GM19238 (cell line): ENCODE data around the gene M1AP.
"Not testable (repeated sequence)": the region's sequence is repeated elsewhere in the genome, so short reads cannot be mapped to it uniquely, and the experiment has no call there.

ENCODE experiments used
- DNase-seq: peaks from one replicate; pipeline ENCODE4 v3.0.0; 2011; ENCODE audit warnings: low spot score; ENCODE audit not compliant: insufficient read length

Gene M1AP

DNA sequence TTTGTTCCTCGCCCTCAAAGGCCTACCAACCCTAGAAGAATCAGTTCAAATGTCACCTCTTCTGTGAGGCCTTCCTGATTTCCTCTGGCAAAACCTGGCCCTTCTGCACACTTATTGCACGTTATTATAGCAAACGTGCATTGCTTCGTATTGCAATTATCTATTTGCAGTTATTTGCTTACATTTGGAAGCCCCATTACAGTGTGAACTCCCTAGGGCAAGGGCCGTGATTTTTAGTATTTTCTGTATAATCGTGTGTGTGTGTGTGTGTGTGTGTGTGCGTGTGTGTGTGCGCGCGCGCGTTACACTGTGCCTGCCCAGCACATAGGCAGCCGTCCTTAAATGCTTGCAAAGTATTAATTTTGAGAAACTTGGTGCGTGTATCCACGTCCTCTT is 5.5 kb upstream of the M1AP start:
- DNase-seq: no peak

DNA sequence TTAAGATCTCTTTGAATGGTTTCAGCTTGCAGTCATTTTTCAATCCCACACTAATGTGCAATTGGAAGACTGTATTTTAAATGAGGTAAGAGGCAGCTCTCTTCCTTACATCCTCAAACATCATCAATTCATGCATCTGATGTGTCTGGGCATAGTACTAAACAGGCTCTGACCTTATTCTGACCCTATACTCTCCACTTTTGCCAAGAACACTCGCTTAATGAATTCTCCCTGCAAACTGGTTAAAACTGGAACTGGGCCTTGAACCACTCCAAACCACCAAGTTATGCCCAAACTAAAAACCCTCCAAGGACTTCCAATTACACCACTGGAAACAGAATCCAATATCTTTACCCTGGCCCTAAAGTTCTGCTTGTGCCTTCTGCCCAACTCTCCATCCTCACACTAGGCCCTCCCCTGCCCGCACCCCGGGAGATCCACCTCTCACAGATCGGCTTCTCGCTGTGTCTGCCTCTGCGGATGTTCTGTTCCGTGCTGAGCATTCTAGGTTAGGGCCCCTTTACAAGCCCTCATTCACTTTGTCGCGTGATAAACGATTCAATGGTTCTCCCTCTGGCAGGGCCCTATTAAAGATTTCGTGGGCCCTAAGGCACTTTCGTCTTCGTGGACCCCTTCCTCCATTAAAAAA is 1.2 kb downstream of the M1AP start:
- DNase-seq: no peak

- DNase-seq: no peak
These were observed 1.9 kb downstream of the M1AP start for GRCh38 chr2:74646201-74646600.

DNA sequence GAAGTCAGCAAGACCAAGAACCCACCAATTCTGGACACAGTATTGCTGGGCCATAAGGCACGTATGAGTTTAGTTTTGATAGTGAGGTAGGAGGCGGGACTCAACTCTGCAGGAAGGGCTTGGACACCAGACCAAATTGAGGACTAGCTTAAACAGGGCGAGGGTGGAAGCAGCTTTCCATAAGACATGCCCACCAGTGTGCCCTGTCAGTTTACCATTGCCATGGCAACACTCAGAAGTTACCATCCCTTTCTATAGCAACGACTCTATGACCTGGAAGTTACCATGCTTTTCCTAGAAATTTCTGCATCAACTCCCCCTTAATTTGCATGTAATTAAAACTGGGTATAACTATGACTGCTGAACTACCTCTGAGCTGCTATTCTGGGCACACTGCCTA is 2.8 kb downstream of the M1AP start:
- DNase-seq: no peak

- DNase-seq: no peak
These were observed 8.6 kb downstream of the M1AP start for GRCh38 chr2:74639550-74639949.

- no peak for DNase-seq
These were observed 15.2 kb downstream of the M1AP start for GRCh38 chr2:74632939-74633312.

- no peak for DNase-seq
These were observed 15.8 kb downstream of the M1AP start for GRCh38 chr2:74632209-74632938.

GRCh38 chr2:74630454-74630853 is 17.7 kb downstream of the M1AP start:
- DNase-seq: not testable (repeated sequence)

DNA sequence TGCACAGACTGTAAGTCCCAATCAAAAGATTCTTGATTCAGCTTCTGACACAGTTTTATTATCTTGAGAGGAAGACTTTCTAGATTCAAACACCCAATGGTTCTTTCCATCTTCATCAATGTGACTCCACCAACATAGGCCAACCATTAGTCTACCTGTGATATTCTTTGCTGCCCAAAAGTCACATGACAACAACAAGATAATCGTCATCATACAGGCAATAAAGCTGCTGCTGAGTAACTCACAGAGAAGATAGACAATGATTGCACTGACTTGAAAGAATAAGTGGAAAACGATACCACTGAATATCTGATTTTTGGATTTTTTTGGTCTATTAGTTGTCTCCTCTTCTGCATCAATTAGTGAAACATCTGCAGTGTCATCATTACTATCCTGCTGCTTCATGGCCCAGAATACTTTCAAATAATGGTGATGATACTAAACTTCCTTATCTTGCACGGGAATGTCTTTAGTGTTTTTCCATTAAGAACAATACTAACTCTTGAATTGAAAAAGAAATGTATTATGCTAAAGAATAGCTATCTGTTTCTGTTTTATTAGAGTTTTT is 19.5 kb downstream of the M1AP start:
- no peak for DNase-seq

- no peak for DNase-seq
These were observed 22.3 kb downstream of the M1AP start for GRCh38 chr2:74625658-74626425.

DNA sequence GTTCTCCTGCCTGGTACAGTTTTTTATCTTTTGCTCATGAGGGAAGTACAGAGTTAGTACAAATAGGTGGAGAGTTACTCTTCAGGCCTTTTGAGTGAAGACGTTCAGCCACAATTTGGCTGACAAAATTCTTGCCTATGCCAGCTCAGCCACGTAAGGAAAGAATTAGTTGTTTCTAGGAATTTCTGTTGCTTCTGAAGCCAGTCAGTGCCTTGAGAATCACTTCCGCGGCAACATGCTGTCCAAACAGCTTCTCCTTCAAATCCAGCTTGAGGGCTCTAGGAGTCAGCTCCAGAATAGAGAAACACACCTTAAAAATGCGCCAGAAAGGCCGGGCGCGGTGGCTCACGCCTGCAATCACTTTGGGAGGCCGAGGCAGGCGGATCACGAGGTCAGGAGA is 27.5 kb downstream of the M1AP start:
- no peak for DNase-seq

DNA sequence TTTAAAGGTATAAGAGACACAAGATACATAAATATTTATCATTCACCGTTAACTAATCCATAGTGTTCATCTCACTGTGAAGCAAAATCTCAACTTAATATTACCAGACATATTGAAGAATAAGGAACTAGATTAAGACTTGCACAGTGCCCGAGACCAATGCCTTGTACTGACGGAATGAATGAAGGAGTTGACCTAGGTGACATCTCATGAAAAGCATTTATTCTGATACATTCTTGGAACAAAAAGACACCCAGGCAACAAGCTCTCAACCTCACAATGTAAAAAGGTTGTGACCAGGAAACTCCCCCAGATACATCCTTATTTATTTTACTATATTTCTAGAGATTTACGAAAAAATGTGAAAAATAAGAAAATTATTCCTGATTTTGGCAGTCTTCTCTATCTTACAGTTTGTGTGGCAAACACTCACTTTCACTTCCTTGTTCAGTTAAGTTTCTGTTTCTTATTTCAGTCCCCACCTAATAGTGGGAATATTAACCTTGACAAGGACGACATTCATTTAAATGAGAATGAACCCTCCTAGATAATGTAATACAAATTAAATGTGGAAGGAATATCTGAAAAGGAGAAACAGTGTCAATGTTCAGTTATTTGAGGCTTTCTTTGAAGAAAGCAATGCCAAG is 28.4 kb downstream of the M1AP start:
- DNase-seq: no peak

DNA sequence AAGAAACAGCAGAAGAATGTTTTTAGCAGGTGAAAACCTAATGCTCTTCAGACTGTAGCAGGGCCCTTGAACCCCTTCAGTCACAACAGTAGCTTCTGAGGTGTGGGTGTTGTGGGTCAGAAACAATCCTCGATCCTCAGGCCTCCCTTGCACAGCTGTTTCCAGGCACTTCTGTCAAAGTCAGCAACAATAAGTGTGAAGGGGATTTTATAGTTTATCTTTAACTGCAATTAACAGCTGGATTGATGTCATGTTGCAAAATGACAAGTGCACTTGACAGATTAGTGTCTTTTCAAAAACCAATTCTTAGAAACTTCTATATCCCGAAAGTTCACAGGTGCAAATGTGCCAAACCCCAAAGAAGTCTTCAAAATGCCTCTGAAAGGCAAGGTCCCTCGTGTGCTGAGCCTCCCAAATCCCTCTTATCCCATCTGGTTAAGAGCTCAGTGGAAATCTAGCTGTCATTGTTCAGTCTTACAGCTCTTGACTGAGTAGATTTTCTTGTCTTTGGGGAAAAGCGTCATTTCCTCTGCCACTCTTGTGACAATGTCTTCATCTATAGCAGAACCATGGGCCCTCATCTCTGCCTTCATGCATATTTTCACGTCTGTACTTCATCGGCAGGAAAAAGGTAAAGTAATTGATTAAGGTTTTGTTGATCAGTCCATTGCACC is 29.6 kb downstream of the M1AP start:
- DNase-seq: no peak

GRCh38 chr2:74617122-74617521 is 31.0 kb downstream of the M1AP start:
- no peak for DNase-seq

DNA sequence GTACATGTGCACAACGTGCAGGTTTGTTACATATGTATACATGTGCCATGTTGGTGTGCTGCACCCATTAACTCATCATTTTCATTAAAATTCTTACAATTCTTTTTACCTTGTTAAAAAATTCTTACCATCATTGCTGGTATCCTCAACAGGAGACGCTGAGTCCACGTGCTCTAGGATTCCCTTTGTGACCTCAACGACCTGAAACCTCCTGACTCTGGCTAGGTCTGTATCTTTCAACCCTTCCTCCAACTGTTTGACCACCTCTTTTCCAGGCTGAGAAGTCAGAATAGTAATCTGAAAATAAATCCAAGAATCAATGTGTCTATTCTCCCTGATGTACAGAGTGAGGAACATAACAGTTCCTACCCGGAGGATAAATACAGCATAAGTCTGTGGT is 41.2 kb downstream of the M1AP start:
- no peak for DNase-seq

DNA sequence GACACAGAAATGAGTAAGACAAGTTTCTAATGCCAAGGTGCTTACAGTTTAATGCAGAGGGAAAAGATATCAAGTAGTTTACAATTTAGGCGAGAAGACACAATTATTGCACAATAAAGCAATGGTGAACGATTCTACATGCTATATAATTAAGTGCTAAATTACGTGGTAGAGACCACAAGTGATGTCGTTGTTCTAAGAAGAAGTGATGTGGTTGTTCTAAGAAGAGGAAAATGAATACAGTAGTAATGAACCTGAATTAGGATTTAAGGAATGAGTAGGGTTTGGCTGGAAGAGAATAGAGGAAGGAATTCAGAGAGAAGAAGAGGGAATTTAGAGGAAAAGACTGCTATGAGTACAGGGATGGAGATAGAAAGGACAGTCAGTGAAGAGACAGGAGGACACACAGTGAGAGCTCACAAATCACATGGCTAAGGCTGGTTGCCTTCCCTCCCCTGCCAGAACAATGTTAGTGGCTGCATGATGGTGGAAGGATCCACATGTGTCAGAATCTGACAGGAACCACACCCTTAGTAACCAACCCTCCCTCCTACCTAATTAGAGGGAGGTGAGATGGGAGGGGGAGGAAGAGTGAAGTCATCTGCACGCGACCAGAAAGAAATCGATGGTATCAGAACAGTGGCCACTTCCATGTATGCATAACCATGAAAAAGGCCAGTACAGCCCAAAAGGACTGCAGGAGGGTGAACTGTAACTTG is 44.7 kb downstream of the M1AP start:
- no peak for DNase-seq

DNA sequence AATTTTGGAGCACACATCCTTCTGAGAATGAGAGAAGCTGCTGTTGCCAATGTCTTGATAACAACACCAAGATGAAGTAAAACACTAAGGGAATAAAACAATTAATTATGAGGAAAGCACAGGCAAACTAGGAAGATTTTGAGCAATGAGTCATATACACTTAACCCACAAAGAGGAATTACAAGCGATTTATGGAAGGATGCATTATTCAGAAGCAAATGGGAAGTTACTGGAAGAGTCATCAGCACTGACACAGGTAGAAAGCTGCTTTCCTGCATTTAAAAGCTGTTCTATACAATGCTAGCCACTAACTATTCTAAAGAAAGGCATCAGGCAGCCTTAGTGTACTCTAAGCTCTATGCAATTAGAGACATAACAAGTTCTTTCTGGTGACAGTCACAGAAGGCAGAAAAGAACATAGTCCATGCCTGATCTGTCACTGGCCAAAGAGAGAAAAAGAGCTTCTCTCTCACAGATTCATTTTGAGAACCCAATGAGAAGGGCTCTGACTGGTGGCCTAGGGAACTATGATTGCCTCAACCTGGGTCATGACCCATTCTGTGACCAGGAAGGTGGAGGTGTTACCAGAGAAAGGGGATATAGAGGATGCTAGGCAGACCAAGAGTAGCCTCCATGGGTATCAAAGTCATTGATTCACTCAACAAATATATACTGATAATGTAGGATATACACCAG is 45.4 kb downstream of the M1AP start:
- no peak for DNase-seq

GRCh38 chr2:74599676-74600075 is 48.5 kb downstream of the M1AP start:
- DNase-seq: no peak

DNA sequence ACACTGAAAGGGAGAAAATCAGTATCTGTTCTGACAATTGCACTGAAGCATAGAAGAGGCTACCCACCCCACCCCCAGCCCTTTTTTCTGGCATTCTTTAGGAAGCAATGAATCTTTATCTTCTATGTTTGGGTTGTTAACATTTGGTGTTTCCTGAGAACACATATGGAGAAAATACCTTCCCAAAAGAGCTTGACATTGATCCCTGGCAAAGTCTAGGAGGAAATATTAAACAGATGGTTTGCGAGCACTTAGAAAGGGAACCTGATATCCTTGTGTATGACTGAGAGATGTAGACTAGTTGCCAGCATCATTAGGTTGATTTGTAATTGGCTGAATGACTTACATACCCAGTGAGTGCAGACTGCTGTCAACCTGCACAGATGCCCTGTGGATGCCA is 50.7 kb downstream of the M1AP start:
- no peak for DNase-seq

DNA sequence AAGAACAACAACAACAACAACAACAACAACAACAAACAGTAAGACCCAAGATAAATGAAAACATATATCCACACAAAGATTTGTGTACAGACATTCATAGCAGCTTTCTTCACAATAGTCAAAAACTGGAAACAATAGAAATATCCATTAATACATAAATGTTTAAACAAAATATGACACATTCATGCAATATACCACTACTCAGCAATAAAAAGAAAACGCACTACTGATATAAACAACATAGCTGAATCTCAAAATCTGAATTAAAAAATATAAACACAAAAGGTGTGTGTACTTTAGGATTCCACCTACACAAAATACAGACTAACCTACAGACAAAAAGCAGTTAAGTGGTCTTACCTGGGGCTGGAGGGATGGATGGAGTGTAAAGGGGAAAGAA is 51.5 kb downstream of the M1AP start:
- no peak for DNase-seq
